ENCODE results near the gene ASCL5.

The ASCL5 gene

DNA sequence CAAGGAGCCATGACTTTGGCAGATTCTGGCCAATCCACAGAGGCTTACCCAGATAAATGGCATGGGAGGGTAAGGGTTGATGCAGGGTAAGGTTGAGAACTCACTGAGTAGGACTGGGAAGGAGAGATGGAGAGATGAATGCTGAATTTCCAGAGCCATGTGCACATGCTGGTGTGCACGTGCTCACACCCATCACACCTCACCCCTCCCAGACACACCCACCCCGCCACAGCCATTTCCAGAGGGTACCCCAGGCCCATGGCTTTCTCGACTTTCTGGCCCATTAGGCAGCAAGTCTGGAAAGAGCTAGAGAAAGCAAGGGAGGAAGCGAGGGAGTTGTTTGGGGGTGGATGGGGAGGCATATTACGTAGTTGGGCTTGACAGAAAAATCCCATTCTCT lies 16.4 kb downstream of the ASCL5 start:
- no peak for DNase-seq (ENCODE audit: low spot score)

DNA sequence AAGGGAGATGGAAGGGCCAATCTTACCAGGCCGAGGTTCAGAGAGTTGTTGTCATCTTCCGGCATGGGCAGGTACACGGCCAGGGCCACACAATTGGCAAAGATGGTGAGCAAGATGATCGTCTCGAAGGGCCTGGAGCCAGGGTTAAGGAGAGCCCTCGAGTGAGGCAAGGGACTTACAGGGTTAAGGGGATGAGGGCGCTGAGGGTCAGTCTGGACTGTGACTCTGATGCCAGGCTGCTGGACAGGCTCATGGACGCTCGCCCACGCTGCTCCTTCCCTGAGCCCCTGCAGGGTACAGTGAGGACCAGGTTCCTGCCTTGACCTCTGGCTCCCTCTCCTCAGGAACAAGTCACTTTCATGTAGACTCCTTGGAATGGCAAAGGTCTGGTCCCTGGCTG lies 16.8 kb downstream of the ASCL5 start:
- no peak for DNase-seq (ENCODE audit: low spot score)

DNA sequence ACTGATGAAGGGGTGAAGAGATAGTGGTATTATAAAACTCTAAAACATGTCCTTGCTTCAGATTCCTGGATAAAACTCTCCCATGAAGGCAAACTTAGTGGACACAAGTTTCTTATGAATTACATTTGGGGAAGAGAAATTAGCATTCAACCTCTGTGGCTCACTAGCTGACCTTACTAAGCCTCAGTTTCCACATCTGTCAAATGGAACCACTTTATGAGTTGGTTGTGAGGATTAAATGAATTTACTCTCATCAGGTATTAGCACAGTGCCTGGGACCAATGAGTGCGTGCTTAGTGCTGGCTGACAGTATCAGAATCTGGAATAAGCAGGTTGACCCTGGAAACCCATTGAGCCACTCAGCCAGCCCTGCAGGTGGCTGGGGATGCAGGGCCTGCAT lies 17.3 kb downstream of the ASCL5 start:
- no peak for DNase-seq (ENCODE audit: low spot score)

DNA sequence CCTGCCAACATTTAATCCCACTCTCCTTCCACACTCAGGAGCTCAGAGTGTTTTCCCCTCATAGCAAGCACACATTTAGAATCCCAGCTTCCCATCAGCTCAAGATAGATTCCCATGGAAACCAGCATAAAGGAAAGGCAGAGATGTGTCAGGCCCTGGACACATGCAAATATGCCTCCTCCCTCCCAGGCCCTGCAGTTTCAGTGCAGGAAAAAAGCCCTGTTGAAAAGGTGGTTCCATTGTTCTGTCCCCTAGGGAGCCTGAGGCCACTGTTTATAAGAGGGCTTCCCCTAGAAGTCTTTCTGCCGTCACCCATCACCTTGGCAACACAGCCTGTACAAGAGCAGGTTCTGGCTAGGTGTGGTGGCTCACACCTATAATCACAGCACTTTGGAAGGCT lies 18.4 kb downstream of the ASCL5 start:
- DNase-seq (ENCODE audit: low spot score) = no peak

DNA sequence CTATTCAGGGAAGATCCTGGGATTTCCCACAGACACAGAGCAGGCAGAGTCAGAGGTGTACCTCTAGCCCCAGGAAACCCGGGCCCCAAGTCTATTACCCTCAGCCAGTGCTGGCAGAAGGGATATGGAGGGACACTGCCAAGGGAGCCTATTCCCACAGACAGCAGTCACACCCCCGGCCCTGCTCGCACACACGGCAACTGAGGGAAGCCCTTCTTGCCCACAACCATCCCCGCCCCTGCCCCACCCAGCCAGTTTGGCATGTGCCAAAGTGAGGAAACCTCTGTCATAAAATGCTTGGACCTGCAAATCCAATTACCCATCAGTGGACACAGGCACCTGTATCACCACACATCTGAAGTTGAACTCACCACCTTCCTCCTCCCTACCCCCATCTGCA lies 21.3 kb downstream of the ASCL5 start:
- no peak for DNase-seq (ENCODE audit: low spot score)

DNA sequence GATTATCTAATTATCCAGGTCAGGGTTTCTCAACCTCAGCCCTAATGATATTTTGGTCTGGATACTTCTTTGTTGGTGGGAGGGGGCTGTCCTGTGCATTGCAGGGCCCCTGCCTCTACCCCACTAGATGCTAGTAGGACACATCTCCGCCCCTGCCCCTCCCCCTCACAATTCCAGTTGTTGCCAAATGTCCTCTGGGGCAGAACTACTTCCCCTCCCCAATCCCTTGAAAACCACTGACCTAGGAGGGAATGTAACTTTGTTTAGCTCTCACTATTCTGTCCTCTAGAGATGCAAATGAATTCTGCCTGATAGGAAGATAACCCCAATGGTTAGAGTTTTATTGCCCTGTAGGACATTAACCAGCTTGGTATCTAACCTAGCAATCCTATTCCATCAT lies 22.8 kb downstream of the ASCL5 start:
- DNase-seq (ENCODE audit: low spot score) = no peak

DNA sequence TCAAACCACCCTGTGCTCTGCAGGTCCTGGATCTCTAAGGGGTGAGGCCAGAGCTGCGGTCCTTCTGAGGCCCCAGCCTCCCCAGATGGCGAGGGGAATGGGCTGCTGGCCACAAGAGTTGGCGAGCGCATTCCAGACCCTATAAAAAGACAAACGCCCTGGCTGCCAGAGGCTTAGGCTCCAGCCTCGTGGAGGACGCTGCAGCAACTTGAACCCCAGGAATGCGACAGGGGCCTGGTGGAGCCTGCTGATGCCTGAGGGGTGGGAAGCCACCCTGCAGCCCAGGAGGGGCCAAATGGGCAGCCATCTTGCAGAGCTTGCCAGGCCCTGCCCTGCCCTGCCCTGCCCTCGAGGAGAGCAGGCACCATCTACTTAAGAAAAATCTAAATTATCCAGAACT lies 23.3 kb downstream of the ASCL5 start:
- no peak for DNase-seq (ENCODE audit: low spot score)

DNA sequence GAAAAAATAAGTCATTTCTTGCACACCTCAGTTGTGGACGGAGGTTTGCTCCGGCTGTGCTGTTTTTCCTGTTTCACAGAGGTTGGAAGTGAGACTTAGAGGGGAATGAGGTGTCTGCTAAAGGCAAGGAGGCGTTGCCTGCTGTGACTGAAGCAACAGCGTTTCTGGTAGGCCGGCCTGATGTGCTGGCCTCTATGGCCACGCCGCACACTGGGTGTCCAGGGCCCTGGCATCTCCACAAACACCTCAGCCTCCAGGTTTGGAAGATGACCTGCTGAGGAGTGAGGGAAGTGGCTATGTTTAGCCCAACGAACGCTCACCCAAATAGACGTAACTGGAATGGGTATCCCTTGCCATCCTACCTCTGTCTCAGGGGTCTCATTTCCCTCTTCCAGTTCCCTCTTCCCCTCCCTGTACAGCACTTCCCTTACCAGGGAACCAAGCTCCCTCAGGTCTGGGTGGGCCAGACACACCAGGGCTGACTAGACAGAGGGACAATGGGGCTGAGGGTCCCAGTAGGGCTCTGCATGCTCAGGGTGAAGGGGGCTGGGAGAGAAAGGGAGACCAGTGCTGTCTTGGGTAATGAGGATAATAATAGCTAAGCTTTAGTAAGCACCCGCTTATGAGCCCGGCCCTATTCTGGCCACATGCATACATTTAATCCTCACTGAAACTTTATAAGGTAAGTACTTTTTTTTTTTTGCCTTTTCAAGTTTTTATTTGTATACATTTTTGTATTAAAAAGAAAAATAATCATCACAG lies 26.6 kb downstream of the ASCL5 start:
- no peak for DNase-seq (ENCODE audit: low spot score)

DNA sequence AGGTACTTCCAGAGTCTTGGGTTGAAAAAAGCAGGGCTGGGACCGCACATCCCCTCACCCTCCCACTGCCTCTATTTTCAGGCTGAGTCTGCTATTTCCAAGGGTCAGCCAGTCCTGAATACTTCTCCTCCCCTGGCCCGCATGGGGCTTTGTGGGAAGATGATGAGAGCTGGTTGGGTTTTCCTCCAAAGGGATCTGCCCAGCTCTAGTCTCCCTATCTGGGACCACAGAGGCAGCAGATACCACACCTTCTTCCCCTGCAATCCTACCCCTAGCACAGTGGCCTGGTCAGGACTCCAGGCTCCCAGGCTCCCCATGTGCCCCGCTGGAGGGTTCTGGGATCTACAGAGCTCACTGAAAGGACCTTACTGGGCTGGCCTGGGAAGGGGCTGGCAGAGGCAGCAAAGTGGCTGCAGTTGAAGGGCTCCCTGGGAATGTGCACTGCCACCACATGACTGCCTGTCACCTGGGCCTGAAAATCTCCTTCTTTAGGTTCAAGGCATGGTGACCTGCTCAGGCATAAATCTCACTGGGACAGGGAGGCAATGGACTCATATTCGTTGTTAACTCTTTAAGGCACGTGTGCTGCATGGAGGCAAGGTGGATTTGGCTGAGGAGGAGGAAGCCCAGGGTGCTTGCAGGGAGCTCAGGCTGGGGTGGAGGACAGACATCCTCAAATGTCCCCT lies 27.8 kb downstream of the ASCL5 start:
- DNase-seq (ENCODE audit: low spot score) = no peak

DNA sequence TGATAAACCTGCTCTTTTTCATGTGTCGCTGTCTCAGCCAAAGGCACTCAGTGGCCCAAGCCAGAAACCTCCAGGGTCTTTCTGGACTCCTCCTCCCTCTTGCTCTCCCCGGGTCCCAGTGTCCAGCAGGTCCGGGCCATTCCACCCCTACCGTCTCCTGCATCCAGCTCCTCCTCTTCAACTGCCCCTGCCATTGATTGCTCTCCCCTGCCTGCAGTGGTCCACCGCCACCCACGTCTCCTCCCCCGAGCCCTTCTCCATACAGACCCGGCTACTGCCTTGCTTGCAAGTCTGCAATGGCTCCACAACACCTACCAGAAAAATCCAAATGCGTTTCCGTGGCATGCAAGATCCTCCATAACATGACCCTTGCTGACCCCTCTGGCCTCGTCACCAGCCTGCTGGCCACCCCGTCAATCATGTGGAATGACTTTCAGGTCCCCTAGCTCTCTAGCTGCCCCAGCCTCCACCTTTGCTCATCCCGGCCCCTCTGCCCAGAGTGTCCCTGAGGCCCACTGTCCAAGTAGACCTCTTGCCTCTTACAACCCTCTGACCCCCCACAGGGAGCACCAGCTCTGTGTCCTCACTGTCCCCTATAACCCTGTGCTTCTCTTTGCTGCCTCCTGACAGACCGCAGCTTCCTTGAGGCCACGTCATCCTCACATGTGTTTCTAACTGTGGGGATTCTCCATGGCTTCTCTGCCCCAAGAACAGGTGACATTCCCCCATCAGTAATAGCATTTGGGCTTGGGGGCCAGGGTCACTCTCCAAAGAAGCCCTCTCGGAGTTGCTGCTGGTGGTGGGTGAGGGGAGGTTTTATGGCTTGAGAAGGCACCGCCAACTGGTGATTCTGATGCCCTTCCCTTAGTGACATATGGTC lies 29.8 kb downstream of the ASCL5 start:
- no peak for DNase-seq (ENCODE audit: low spot score)

DNA sequence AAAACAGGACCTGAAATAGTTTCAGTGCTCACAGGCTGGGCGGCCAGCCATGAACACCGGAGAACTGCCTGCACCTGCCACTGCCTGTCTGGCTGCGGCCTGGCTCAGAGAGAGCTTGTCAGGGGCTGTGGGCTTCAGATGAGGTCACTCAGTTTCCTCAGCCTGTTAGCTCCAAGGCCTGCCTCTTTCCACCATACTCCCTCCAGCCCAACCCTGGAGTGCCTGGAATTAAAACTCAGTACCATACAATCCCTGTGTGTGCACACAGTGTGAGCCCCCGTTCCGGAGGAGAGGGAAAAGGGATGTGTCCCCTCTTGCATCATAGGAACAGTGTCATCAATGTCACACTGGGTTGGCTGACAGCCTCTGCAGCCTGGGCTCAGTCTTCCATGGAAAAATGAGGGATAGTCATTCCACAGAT lies 30.9 kb downstream of the ASCL5 start:
- DNase-seq (ENCODE audit: low spot score) = no peak

DNA sequence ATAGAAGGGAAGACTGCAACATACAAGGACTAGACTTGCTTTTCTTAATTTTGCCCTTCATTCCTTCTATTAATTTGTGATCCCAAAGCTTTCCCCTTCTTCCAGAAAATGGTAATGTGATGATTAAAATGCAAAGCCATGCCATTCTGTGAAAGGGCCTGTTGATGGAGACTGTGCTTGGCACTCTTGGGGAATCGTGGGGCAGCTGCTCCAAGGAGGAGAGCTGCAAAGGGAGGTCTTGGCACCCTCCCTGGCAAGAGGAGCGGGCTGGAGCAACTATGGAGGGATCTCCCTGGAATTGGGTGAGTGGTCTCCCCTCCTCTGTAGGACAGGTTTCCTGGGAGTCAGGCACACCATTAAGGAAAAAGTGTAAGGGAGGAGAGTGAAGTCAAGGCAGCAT lies 31.4 kb downstream of the ASCL5 start:
- no peak for DNase-seq (ENCODE audit: low spot score)

DNA sequence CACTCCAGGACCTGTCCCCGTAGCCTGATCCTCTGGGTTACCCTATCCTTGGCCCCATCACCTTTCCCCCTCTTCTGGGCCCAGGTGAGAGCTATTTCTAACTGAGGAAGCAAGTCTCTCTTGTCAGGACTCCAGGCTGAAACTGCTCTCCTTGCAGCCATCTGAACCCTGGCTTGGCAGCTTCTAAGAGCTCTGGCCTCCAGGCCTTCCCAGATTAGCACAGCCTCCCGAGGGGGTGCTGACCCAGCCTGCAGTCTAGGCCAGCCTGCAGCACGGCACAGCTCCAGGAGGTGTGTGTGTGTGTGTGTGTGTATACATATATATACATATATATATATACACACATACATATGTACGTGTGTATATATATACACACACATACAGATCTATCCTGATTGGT lies 32.2 kb downstream of the ASCL5 start:
- no peak for DNase-seq (ENCODE audit: low spot score)

DNA sequence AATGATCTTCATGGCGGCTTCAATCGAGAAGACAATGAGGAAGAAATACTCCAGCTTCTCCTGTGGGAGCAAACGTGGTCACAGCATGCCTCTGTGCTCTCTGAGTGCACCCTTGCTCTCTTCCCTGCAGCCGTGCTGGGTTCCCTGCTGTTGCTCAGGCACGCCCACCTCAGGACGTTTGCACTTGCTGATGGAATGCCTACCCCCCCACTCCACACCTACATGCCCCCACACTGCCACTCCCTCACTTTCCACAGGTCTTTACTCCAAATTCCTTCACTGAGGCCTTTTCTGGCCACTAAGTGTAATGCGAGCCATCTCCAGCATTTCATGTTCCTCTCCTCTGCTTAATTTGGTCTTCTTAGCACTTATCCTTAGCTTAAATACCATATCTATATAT lies 33.0 kb downstream of the ASCL5 start:
- no peak for DNase-seq (ENCODE audit: low spot score)

DNA sequence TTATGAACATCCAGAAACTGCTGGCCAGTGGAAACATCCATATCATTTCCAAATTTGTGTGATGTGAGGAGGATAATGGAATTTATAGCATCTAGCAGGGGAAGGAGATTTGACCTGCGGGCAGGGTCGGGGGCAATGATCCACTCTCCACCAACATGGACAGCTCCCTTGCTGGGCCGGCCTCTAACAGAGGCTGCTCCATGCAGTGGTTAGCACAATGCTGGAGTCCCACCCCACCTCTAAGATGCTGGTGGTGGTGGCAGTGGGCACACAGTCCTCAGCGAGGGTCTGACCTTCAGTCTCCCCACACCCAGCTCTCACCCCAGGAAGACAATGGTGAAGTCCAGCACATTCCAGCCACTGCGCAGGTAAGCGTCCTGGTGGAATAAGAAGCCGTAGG lies 33.4 kb downstream of the ASCL5 start:
- DNase-seq (ENCODE audit: low spot score) = no peak

DNA sequence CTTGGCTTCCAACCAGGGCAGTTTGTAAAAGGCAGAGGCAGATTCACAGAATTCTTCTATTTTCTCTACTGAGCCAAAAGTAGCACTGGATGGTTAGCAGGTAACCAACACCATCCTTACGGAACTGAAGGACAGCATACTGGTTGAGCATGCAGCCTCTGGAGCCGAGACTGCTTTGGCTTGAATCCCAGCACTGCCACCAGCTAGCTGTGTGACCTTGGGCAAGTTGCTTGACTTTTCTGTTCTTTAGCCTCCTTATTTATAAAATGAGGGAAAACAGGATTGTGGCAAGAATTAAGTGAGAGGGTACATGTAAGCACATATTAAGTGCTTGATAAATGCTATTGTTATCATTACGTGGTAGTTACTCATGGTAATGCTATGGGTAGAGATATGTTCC lies 34.2 kb downstream of the ASCL5 start:
- DNase-seq (ENCODE audit: low spot score) = no peak

DNA sequence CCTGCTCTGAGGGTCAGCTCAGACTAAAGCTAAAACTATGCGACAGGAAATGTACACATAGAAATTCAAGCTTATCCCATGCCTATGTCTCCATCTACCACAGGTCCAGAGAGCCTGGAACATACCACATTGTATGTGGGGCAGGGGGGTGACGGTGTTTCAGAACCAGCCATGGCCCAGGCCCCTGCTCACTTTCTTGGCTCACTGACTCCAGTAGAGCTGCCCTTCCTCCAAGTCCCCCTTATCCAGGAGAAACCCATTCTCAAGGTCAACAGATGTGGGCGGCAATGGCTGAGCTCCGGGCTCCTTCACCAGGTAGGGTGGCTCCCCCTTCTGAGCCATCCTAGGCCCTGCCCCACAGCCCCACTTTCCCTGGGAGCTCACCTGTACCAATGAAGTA lies 35.7 kb downstream of the ASCL5 start:
- DNase-seq (ENCODE audit: low spot score) = no peak

DNA sequence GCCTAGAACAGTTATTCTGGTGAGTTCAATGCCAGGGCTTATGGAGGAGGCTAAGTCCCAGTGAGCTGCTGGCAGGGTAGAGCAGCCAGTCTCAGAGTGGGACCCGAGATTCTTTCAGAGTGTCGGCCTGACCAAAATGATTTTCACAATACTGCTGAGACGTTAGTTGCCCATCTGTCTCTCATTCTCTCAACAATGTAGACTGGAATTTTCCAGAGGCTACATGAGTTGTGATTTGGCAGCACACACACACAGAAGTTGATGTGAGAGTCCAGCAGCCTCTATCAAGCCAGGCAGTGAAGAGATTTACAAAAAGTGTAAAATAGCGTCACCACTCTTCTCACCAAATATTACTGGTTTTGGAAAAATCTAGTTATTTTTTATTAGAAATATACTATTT lies 36.4 kb downstream of the ASCL5 start:
- peak; percentile 26 for DNase-seq (ENCODE audit: low spot score)

DNA sequence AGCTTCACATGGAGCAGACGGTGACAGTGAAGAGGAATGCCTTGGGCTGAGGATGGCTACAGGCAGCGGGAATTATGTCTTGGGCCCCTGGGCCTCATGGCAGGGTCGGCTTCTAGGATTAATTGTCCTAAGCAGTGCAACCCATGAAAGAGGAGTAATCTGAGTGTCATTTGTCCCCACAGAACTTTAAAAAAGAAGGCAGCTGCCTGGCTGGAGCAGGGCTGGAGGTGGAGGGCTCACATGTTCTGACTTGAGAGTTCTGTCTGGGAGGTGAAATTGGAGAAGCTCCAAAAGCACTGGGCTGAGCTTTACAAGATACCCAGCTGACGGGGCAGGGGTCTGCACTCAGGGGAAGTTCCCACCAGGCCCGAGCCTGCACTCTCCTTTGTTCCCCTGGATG lies 37.4 kb downstream of the ASCL5 start:
- no peak for DNase-seq (ENCODE audit: low spot score)

DNA sequence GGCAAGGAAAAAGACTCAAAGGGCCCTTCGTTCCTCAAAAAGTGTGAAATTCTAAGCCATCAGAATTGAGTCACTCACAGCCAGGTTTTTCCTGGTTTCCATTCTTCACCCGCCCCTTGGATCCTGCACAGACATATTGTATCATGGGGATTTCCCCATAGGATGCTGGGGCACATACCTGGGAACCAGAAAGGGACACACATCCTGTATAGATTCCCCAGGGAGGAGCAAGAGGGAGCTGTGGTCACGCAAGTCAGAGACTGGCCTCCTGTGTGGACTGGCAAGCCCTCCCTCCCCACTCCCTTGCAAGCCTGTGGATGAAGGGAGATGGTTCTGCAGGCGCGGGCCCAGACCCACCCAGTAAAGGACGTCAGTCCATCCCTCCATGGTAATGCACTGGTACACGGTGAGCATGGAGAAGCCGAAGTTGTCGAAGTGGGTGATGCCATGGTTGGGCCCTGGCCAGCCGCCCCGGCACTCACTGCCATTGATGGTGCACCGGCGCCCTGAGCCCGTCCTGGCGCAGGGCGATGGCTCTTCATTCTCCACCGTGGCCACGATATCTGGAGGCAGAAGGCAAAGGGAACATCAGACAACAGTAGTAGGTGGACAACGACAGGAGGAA lies 38.0 kb downstream of the ASCL5 start:
- DNase-seq (ENCODE audit: low spot score) = no peak

DNA sequence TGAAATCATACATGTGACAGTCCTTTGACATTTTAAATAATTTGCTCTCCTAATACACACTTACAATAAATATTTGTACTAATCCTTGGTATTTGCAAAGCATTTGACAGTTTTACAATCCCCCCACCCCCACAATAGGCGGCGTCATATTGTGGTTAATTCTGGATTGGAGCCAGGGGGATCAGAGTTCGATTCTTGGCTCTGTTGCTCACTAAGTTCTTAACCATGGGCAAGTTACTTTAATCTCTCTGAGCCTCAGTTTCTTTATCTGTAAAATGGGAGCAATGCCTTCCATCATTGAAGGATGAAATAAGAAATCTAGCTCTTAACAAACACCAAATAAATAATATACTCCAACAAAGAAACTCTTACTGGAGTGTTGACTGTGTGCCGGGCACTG lies 38.6 kb downstream of the ASCL5 start:
- DNase-seq (ENCODE audit: low spot score) = no peak

DNA sequence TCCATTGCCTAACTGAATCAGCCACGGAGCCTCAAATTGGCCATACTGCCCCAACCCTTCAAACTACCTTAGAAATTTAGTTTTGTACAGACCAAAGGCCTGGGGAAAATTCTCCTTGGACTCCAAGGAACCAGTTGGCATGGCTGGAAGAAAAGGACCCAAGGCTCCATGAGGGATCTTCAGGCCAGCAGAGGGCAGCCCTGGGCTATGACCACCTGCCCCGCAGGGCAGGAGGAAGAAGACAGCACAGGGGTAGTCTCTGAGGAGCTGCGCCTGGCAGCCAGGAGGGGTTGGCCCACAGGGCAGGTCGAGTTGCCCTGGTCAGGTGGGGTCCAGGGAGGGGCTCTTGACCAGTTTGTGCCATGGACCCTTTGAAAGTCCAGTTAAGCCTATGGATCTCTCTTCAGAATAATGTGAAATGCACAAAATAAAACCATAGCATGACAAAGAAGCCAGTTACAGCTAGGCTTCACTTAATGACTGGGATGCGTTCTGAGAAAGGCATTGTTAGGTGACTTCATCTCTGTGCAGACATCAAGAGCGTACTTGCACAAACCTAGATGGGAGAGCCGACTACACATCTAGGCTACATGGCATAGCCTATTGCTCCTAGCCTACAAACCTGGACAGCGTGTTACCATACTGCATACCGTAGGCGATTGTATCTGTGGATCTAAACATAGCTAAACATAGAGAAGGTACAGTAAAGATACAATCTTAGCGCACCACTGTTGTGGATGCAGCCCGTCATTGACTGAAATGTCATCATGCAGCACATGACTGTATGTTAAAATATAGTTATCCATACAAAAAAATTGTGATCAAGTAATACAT lies 40.9 kb downstream of the ASCL5 start:
- DNase-seq (ENCODE audit: low spot score) = peak; percentile 89

Data from AG20443 (cell line).